Measurements from ENCODE around the gene DNPH1. TPM values are rescaled to one million over a fixed set of nuclear protein-coding genes. Genes with fewer than 3 reads are reported as not detected.

DNPH1 gene
- total RNA-seq, 1 experiment from 2014 or later = 91.0 TPM

- peaks cover 61% of the 10 kb centered on the region for H3K36me3 Mint-ChIP-seq (ENCODE audit: insufficient read depth, unreplicated experiment)
- no peaks in the 10 kb centered on the region for H3K27me3 Mint-ChIP-seq (ENCODE audit: insufficient read depth, unreplicated experiment)
- ChIA-PET CTCF (no interaction called here), POLR2A (interaction anchor here (0.6 to 1.5 kb wide), 3 partner anchors 9 to 445 kb away, joined by 3 to 4 read pairs (median 4); partner anchors contain the start of gene GTPBP2)
- no TSS peak for BruUV-seq (replicated peaks)
- peaks cover 45% of the 10 kb centered on the region for H3K4me1 Mint-ChIP-seq (ENCODE audit: insufficient read depth, unreplicated experiment)
- peak overlapping the region; percentile 85 for H3K4me3 Mint-ChIP-seq (ENCODE audit: unreplicated experiment)
- H3K9me3 Mint-ChIP-seq (ENCODE audit: unreplicated experiment) = no peaks in the 10 kb centered on the region
- intact Hi-C loops (cut with micrococcal nuclease) = no loop called here
- DNase-seq (ENCODE audit: unreplicated experiment) = no peak
- peak overlapping the region; percentile 65 for H3K27ac Mint-ChIP-seq (ENCODE audit: low read depth, unreplicated experiment)
- no peak for TF ChIP-seq CTCF (IDR thresholded peaks at IDR 0.05; ENCODE audit: unreplicated experiment)
These were observed 44.9 kb downstream of the DNPH1 start for GRCh38 chr6:43184268-43184985.

- BruUV-seq (replicated peaks) = no TSS peak
- no peak for TF ChIP-seq CTCF (IDR thresholded peaks at IDR 0.05; ENCODE audit: unreplicated experiment)
- H3K4me1 Mint-ChIP-seq (ENCODE audit: insufficient read depth, unreplicated experiment) = peaks cover 45% of the 10 kb centered on the region
- ChIA-PET POLR2A (interaction anchor here (0.8 to 3.2 kb wide), 5 partner anchors 11 to 261 kb away, joined by 3 to 35 read pairs (median 9); partner anchors contain the start of genes CUL7, KLC4, MRPL2 and SRF), CTCF (interaction anchor here (0.8 kb wide), 1 partner anchor 16 kb away, joined by 3 read pairs; no protein-coding TSS in a partner anchor)
- no peak for DNase-seq (ENCODE audit: unreplicated experiment)
- peak overlapping the region; percentile 85 for H3K4me3 Mint-ChIP-seq (ENCODE audit: unreplicated experiment)
- H3K36me3 Mint-ChIP-seq (ENCODE audit: insufficient read depth, unreplicated experiment) = peaks cover 62% of the 10 kb centered on the region
- no peaks in the 10 kb centered on the region for H3K27me3 Mint-ChIP-seq (ENCODE audit: insufficient read depth, unreplicated experiment)
- peak overlapping the region; percentile 89 for H3K27ac Mint-ChIP-seq (ENCODE audit: low read depth, unreplicated experiment)
- intact Hi-C loops (cut with micrococcal nuclease) = no loop called here
- no peaks in the 10 kb centered on the region for H3K9me3 Mint-ChIP-seq (ENCODE audit: unreplicated experiment)
These were observed 45.8 kb downstream of the DNPH1 start for GRCh38 chr6:43183441-43183840.

- CTCF ChIA-PET = interaction anchor here (0.7 to 1.0 kb wide), 2 partner anchors 10 to 421 kb away, joined by 3 to 4 read pairs; no protein-coding TSS in a partner anchor
- intact Hi-C loops (cut with micrococcal nuclease) = no loop called here
- POLR2A ChIA-PET = interaction anchor here (0.6 to 3.2 kb wide), 14 partner anchors 10 to 438 kb away, joined by 3 to 35 read pairs (median 4); partner anchors contain the start of genes CUL7, DNPH1, KLC4 and MRPL2
These were observed 47.1 kb downstream of the DNPH1 start, which contains the start of gene CUL9 for GRCh38 chr6:43181942-43182860. Gene CUL9 (plus strand): TSS chr6:43182196. CDS start chr6:43184311, 2,115 bp downstream.

More at GRCh38 chr6:43181942-43182860, 47.1 kb downstream of the DNPH1 start, which contains the start of gene CUL9:
- Mint-ChIP-seq H3K4me3 (ENCODE audit: unreplicated experiment) (peak within 1 kb of the TSS; percentile 85), H3K27ac (ENCODE audit: low read depth, unreplicated experiment) (peak within 1 kb of the TSS; percentile 89), H3K4me1 (ENCODE audit: insufficient read depth, unreplicated experiment) (peaks cover 45% of the 10 kb centered on the region), H3K9me3 (ENCODE audit: unreplicated experiment) (no peaks in the 10 kb centered on the region), H3K27me3 (ENCODE audit: insufficient read depth, unreplicated experiment) (no peaks in the 10 kb centered on the region), H3K36me3 (ENCODE audit: insufficient read depth, unreplicated experiment) (peaks cover 67% of the 10 kb centered on the region)
- BruUV-seq (replicated peaks) = no TSS peak
- no peak for TF ChIP-seq CTCF (IDR thresholded peaks at IDR 0.05; ENCODE audit: unreplicated experiment)
- DNase-seq (ENCODE audit: unreplicated experiment) = peak; percentile 69
